GM19324 (cell line): ENCODE measurements around the gene TMEM178B.
"Not testable (repeated sequence)": the region's sequence is repeated elsewhere in the genome, so short reads cannot be mapped to it uniquely, and the experiment has no call there.

Experiments
- ATAC-seq: cut with Tn5 transposase; IDR thresholded peaks from one replicate; pipeline ENCODE4 v1.9.1; 2021; ENCODE audit warnings: mild to moderate bottlenecking, moderate library complexity; ENCODE audit not compliant: unreplicated experiment, low FRiP score

The TMEM178B gene

DNA sequence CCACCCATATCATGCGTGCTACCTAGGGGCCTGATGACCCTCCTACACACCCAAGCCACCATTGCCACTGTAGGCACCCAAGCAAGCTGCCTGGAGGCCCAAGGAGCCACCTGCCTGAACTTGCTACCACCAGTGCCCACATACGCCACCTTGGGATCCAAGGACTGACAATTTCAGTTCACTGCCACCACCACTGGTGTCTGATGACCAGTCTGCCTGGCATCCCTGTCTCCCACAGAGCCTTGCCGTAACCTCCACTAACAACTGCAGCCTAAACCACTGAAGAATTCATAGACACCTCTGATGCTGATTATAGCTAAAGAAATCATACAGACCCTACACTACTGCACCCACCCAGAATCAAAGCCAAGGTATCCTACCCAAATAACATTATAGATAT, 58.8 kb downstream of the TMEM178B start:
- ATAC-seq: no peak

- no peak for ATAC-seq
Measured at GRCh38 chr7:141133646-141134045, 59.8 kb downstream of the TMEM178B start.

DNA sequence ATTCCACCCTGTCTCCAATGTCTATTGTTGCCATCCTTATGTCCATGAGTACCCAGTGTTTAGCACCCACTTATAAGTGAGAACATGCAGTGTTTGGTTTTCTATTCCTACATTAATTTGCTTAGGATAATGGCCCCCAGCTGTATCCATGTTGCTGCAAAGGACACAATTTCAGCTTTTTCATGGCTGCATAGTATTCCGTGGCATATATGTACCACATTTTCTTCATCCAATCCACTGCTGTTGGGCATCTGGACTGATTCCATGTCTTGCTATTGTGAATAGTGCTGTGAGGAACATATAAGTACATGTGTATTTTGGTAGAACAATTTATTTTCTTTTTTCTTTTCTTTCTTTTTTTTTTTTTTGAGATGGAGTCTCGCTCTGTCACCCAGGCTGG, 68.2 kb downstream of the TMEM178B start:
- no peak for ATAC-seq

GRCh38 chr7:141144921-141145629, 71.2 kb downstream of the TMEM178B start:
- ATAC-seq: no peak

DNA sequence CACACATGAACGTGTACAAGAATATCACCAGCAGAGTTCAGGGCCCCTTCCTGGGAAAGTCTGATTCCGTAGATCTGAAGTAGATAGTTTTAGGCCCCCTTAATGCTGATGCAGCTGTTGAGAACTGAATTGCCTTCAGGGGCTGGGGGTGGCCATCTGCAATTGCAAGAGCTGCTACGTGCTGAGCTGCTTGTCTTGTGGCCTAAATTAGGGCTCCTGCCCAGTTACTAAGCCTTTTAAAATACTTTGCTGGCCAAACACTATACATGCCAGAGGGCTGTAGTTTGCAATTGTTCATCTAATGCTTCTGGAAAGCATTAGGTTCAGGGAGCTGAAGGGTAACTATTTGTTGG, 71.7 kb downstream of the TMEM178B start:
- no peak for ATAC-seq

- ATAC-seq: no peak
Measured at GRCh38 chr7:141147482-141147881, 73.6 kb downstream of the TMEM178B start.

GRCh38 chr7:141150465-141150864, 76.6 kb downstream of the TMEM178B start:
- no peak for ATAC-seq

GRCh38 chr7:141151746-141152145, 77.9 kb downstream of the TMEM178B start:
- ATAC-seq: no peak

GRCh38 chr7:141153231-141153630, 79.4 kb downstream of the TMEM178B start:
- no peak for ATAC-seq

DNA sequence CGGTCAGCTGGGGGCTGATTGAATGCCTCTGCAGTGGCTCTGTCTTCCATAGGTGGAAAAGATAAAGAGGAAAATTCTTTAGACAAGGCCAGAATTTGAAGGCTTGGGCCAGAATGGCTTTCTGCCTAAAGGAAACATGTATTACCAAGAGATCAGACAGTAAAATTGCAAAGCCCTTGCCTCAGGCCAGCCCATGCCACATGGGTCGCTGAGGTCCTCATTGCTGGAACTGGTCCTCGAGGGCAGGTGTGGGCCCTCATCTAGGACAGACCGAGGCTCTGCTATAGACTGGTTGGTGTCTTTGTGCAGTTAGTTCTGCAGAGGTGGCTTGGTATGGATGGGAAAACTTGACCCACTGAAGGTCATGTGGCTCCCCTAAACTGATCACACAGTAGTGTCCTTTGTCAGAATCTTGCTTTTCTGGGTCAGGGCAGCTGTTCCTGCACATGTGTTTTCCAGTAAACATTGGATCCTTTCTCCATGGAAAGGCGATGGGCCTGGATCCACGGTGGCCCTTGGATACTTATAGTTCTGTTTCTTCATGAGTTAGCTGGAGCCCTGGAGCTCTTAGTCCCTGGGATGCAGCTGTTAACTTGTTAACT, 80.4 kb downstream of the TMEM178B start:
- no peak for ATAC-seq

DNA sequence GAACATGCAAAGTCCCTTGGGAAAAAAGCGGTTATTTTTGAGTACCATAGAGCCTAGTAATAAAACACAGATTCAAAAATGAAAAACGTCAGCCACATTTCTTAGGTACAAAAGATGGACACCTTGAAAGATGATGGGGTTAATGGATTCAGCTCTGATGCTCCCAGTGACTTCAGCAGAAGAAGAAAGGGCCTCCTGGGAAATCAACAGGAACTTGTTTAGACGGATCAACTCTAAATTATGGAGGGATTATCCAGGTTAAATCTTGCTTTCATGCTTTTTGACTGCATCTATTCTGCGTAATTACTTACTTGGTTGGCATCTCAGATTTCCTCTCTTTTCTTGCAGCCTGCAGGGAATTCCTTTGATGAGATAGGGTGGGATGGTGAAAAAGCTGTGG, 82.5 kb downstream of the TMEM178B start:
- ATAC-seq: no peak

- ATAC-seq: no peak
Measured at GRCh38 chr7:141157138-141157765, 83.4 kb downstream of the TMEM178B start.

DNA sequence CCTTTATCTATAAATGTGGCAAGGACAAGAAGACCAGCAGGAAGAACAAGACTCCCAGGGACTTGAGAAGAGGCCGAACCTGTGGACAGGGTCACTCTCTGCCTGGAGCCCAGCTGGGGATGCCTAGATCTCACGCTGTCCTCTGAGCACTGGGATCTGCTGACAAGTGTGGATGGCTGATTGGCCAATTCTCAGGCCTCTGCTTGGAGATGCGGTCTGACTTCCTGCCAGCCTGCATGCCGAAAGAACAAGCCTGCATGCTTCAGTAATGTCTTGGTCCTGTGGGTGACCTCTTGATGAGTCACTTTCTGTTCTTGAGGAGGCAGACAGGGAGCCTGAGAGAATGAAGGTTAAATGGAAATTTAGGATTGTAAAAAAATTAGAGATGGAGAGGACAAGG, 84.7 kb downstream of the TMEM178B start:
- ATAC-seq: peak; percentile 65

GRCh38 chr7:141160246-141160860, 86.5 kb downstream of the TMEM178B start:
- no peak for ATAC-seq

DNA sequence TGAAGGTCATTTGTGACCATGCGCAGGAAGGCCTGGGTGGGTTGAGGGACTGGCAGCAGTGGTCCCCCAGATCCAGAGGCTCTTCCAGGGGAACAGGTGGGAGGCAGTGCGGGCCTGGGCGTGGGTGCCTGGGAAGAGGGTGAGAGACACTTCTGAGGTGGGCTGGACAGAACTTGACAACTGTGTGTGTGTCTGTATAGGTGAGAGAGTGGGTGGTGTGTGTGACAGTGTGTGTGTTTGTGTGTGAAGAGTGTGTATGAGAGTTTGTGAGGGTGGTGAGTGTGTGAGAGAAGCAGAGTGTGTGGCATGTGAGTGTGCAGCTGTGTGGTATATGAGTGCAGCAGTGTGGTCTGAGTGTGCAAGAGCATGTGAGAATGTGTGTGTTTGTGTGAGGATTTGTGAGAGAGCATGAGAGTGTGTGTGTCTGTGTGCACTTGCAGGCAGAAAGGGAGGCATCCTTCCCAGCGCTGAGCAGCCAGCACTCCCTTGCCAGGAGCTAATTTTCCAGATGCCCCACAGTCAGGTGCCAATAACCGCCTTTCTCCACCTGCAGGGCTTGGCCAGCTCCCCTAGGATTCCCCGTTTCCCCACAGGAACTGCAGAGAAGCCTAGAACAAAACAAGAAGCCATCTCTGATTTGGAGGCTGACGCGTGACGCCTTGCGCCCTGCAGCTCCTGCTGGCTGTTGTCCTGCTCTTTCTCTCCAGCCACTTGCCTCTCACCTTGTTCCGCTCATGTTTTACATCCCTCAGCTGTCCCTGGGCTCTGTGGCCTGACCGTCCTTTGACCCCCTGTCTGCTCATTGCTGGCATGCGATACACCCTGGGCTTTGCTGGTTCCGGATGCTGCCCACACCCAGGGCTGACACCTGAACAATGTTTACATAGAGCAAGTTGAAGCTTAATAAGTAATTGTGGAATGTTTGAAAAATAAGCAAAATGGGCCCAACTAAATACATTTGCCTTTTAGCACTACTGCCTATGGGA, 88.0 kb downstream of the TMEM178B start:
- no peak for ATAC-seq

GRCh38 chr7:141165521-141165920, 91.7 kb downstream of the TMEM178B start:
- ATAC-seq: no peak

DNA sequence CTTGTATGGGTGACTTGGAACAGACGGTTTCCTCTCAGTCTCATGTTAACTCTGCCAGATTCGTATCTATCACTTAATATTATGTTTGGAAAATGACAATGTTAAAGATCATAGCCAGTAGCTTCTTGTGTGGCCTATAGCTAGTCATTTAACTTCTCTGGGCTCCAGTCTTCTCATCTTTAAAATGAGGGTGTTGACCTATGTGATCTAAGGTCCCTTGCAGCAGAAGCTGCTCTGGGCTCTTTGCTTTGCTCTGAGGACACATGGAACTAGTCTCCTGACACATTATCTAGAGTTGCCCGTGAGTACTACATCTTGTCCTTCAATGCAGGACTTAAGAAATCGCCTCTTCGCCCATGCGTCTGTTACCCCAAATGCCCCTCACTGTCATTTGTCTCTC, 93.1 kb downstream of the TMEM178B start:
- no peak for ATAC-seq

GRCh38 chr7:141167381-141167964, 93.6 kb downstream of the TMEM178B start:
- ATAC-seq: no peak

GRCh38 chr7:141169157-141169556, 95.3 kb downstream of the TMEM178B start:
- ATAC-seq: not testable (repeated sequence)

- ATAC-seq: not testable (repeated sequence)
Measured at GRCh38 chr7:141175728-141176127, 101.9 kb downstream of the TMEM178B start.
